Upper lobe of right lung (tissue), 1 donor: ENCODE data around the gene LRCH1. TPM values are rescaled to one million over a fixed set of nuclear protein-coding genes. Genes with fewer than 3 reads are reported as not detected.

Experiments used
- ATAC-seq: fragments of 200-7000 bp; cut with Tn5 transposase; one replicate; pipeline ENCODE4 v1.9.1; 2020; ENCODE audit warnings: mild to moderate bottlenecking, moderate library complexity
- DNase-seq: peaks from one replicate; pipeline ENCODE4 v3.0.0-alpha.2; 2020
- H3K27ac ChIP-seq: fragments of 200-600 bp; one replicate; pipeline ENCODE4 v1.8.0; 2022
- H3K27me3 ChIP-seq: fragments of 200-600 bp; one replicate; pipeline ENCODE4 v1.8.0; 2022; ENCODE audit warnings: mild to moderate bottlenecking
- H3K36me3 ChIP-seq: fragments of 200-600 bp; one replicate; pipeline ENCODE4 v1.8.0; 2022
- H3K4me1 ChIP-seq: fragments of 200-600 bp; one replicate; pipeline ENCODE4 v1.8.0; 2022
- H3K4me3 ChIP-seq: fragments of 200-600 bp; one replicate; pipeline ENCODE4 v1.8.0; 2022; ENCODE audit warnings: mild to moderate bottlenecking
- H3K9me3 ChIP-seq: fragments of 200-600 bp; one replicate; pipeline ENCODE4 v1.8.0; 2022
- CTCF ChIP-seq: fragments of 200-600 bp; IDR thresholded peaks from one replicate; pipeline ENCODE4 v1.8.0; 2022; ENCODE audit warnings: antibody characterized with exemption
- intact Hi-C: fragments of 100-400 bp; cut with DNase I; formaldehyde crosslinking; loops from one replicate; pipeline ENCODE4 v1.11.0; 2022
- total RNA-seq: library from RNA; stranded (reverse); fragmentation: NEBNext Ultra II Directional; extraction: Animal tissue kit (Norgen Biotek cat#: 25700); gene quantifications from one replicate; pipeline ENCODE4 v1.2.1, GENCODE V29; 2021
- donor health status: DM: no; HTN: yes; CAD: no; lungs with severe emphysema.

Gene LRCH1
- total RNA-seq, 1 donor from 2014 or later = 32.0 TPM

- TF ChIP-seq CTCF = no peak
- H3K27ac ChIP-seq = no peak overlapping the region
- intact Hi-C loops = no loop called here
- no peaks in the 10 kb centered on the region for H3K9me3 ChIP-seq
- DNase-seq (no peak), ATAC-seq (no peak)
- no peak overlapping the region for H3K4me3 ChIP-seq
- H3K27me3 ChIP-seq = no peaks in the 10 kb centered on the region
- no peaks in the 10 kb centered on the region for H3K36me3 ChIP-seq
- H3K4me1 ChIP-seq = peaks cover 31% of the 10 kb centered on the region
Observed at GRCh38 chr13:46682707-46683106, 129.7 kb downstream of the LRCH1 start.

GRCh38 chr13:46683676-46684260 is 130.8 kb downstream of the LRCH1 start:
- TF ChIP-seq CTCF = no peak
- no peaks in the 10 kb centered on the region for H3K27me3 ChIP-seq
- no peak overlapping the region for H3K27ac ChIP-seq
- no peaks in the 10 kb centered on the region for H3K9me3 ChIP-seq
- DNase-seq (no peak), ATAC-seq (no peak)
- H3K4me1 ChIP-seq = peaks cover 33% of the 10 kb centered on the region
- no peak overlapping the region for H3K4me3 ChIP-seq
- no peaks in the 10 kb centered on the region for H3K36me3 ChIP-seq
- intact Hi-C loops = no loop called here

- ATAC-seq = peak; percentile 39
- no peak for DNase-seq
- no peaks in the 10 kb centered on the region for H3K36me3 ChIP-seq
- H3K4me3 ChIP-seq = no peak overlapping the region
- peak overlapping the region; percentile 17 for H3K27ac ChIP-seq
- intact Hi-C loops = no loop called here
- H3K4me1 ChIP-seq = peaks cover 28% of the 10 kb centered on the region
- H3K9me3 ChIP-seq = no peaks in the 10 kb centered on the region
- TF ChIP-seq CTCF = no peak
- no peaks in the 10 kb centered on the region for H3K27me3 ChIP-seq
Observed at GRCh38 chr13:46684287-46685001, 131.5 kb downstream of the LRCH1 start.

- DNase-seq = no peak
Observed at GRCh38 chr13:46685006-46685730, 132.2 kb downstream of the LRCH1 start.

GRCh38 chr13:46686171-46686570 is 133.2 kb downstream of the LRCH1 start:
- intact Hi-C loops = no loop called here
- DNase-seq = no peak

More at GRCh38 chr13:46685006-46685730, 132.2 kb downstream of the LRCH1 start:
- TF ChIP-seq CTCF = no peak
- Histone ChIP-seq H3K4me1 (peaks cover 20% of the 10 kb centered on the region), H3K9me3 (no peaks in the 10 kb centered on the region), H3K27me3 (no peaks in the 10 kb centered on the region), H3K4me3 (no peak overlapping the region), H3K27ac (peak overlapping the region; percentile 17), H3K36me3 (no peaks in the 10 kb centered on the region)
- intact Hi-C loops = no loop called here
- no peak for ATAC-seq

More at GRCh38 chr13:46686171-46686570, 133.2 kb downstream of the LRCH1 start:
- Histone ChIP-seq H3K27me3 (no peaks in the 10 kb centered on the region), H3K36me3 (no peaks in the 10 kb centered on the region), H3K4me1 (peaks cover 19% of the 10 kb centered on the region), H3K27ac (no peak overlapping the region), H3K4me3 (no peak overlapping the region), H3K9me3 (no peaks in the 10 kb centered on the region)
- ATAC-seq = no peak
- no peak for TF ChIP-seq CTCF
